HEK293T (cell line): ENCODE measurements around the gene BIN1.

Source experiments
- ARNT ChIP-seq: fragments of 450-650 bp; IDR thresholded peaks from 2 replicates; pipeline ENCODE4 v1.6.1; 2017; ENCODE audit warnings: mild to moderate bottlenecking
- BHLHE40 ChIP-seq: fragments of 450-650 bp; IDR thresholded peaks from 2 replicates; pipeline ENCODE4 v1.6.1; 2016; ENCODE audit warnings: mild to moderate bottlenecking, moderate library complexity, borderline replicate concordance
- CTBP1 ChIP-seq: fragments of 450-650 bp; IDR thresholded peaks from 2 replicates; pipeline ENCODE4 v1.6.1; 2016; ENCODE audit warnings: borderline replicate concordance
- ELF4 ChIP-seq: fragments of 450-650 bp; IDR thresholded peaks from 2 replicates; pipeline ENCODE4 v1.6.1; 2017; ENCODE audit warnings: antibody characterized with exemption
- FOXA1 ChIP-seq: fragments of 450-650 bp; IDR thresholded peaks from 2 replicates; pipeline ENCODE4 v1.6.1; 2016; ENCODE audit warnings: mild to moderate bottlenecking
- FOXK2 ChIP-seq: fragments of 450-650 bp; IDR thresholded peaks from 2 replicates; pipeline ENCODE4 v1.6.1; 2016; ENCODE audit warnings: mild to moderate bottlenecking
- L3MBTL2 ChIP-seq: fragments of 450-650 bp; conservative IDR thresholded peaks from 2 replicates; pipeline ENCODE4 v1.6.1; 2016; ENCODE audit warnings: mild to moderate bottlenecking
- NFRKB ChIP-seq: fragments of 450-650 bp; IDR thresholded peaks from 2 replicates; pipeline ENCODE4 v1.6.1; 2016; ENCODE audit warnings: mild to moderate bottlenecking, moderate library complexity
- SP1 ChIP-seq: fragments of 450-650 bp; IDR thresholded peaks from 2 replicates; pipeline ENCODE4 v1.6.1; 2017
- SUZ12 ChIP-seq: fragments of 450-650 bp; IDR thresholded peaks from 2 replicates; pipeline ENCODE4 v1.6.1; 2016; ENCODE audit warnings: mild to moderate bottlenecking
- ZNF384 ChIP-seq: fragments of 450-650 bp; IDR thresholded peaks from 2 replicates; pipeline ENCODE4 v1.6.1; 2016

DNA sequence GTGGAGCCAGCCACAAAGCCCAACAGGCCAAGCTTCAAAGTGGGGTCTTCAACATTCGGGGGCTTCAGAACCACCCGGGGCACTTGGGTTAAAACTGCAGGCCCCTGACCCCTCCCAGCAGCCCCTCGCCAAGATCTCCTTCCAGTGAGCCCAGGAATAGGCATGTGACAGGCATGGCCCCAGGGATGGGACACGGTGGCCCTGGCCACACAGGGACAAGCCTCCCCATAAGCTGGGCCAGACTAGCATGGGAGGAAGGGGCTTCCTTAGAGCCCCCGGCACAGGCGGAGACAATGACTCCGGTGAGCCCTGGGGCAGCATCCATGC, 52.4 kb downstream of the BIN1 start:
- no peak for TF ChIP-seq ELF4
- TF ChIP-seq ARNT: no peak
- no peak for TF ChIP-seq CTBP1
- no peak for TF ChIP-seq FOXK2
- no peak for TF ChIP-seq L3MBTL2
- no peak for TF ChIP-seq FOXA1
- TF ChIP-seq SUZ12: no peak
- TF ChIP-seq SP1: no peak
- no peak for TF ChIP-seq BHLHE40
- TF ChIP-seq ZNF384: no peak
- TF ChIP-seq NFRKB: no peak
